Psoas muscle (tissue), 8 donors: ENCODE results near the gene ELK4. TPM values are rescaled to one million over a fixed set of nuclear protein-coding genes. Genes with fewer than 3 reads are reported as not detected.

Experiments
- ATAC-seq, 4 donors: fragments of 200-7000 bp; cut with Tn5 transposase; one replicate each; pipeline ENCODE4 v1.9.1; 2020; ENCODE audit warnings: moderate library complexity in 3 of 4, mild to moderate bottlenecking in 2 of 4
- DNase-seq, 2 donors: peaks; one replicate each; pipeline ENCODE4 v3.0.0-alpha.2; 2020
- H3K27ac ChIP-seq: fragments of 200-600 bp; one replicate; pipeline ENCODE4 v1.8.0; 2022
- H3K27me3 ChIP-seq, 3 donors: fragments of 200-600 bp in 1 of 3; one replicate each; pipeline versions ENCODE4 v1.6.1 to v1.8.0; 2013 to 2022; ENCODE audit warnings: low read length in 2 of 3, mild to moderate bottlenecking in 2 of 3, moderate library complexity in 1 of 3; ENCODE audit not compliant: insufficient read depth in 3 of 3
- H3K36me3 ChIP-seq, 2 donors: fragments of 200-600 bp in 1 of 2; one replicate each; pipeline versions ENCODE4 v1.6.1 to v1.8.0; 2013 to 2022; ENCODE audit warnings: low read depth in 1 of 2, mild to moderate bottlenecking in 1 of 2, moderate library complexity in 1 of 2; ENCODE audit not compliant: insufficient read depth in 1 of 2
- H3K4me1 ChIP-seq: fragments of 200-600 bp; one replicate; pipeline ENCODE4 v1.8.0; 2022
- H3K4me3 ChIP-seq: fragments of 200-600 bp; one replicate; pipeline ENCODE4 v1.8.0; 2022; ENCODE audit warnings: mild to moderate bottlenecking
- H3K9me3 ChIP-seq: fragments of 200-600 bp; one replicate; pipeline ENCODE4 v1.8.0; 2022
- CTCF ChIP-seq: fragments of 200-600 bp; IDR thresholded peaks from one replicate; pipeline ENCODE4 v1.8.0; 2022; ENCODE audit warnings: antibody characterized with exemption
- WGBS, 3 donors: extraction: QIAGEN DNeasy Blood & Tissue Kit; methylation state at CpG; one replicate each; pipeline versions ENCODE4 v1.1.6 to v1.1.7; 2013; 5-methylcytosine and 5-hydroxymethylcytosine counted together
- intact Hi-C, 2 donors: fragments of 100-400 bp; cut with DNase I; formaldehyde crosslinking; loops; one replicate each; pipeline versions ENCODE4 v1.11.0 to v1.14.2; 2022
- polyA plus RNA-seq, 3 donors: library from polyadenylated mRNA; stranded (reverse); fragments of 200-250 nt; gene quantifications; one replicate each; pipeline ENCODE4 v1.2.3, GENCODE V29; 2013
- total RNA-seq, 4 donors: library from RNA; stranded (reverse); fragmentation: NEBNext Ultra II Directional in 2 of 4; extraction: Animal tissue kit (Norgen Biotek cat#: 25700) in 2 of 4; gene quantifications; one replicate each; pipeline versions ENCODE4 v1.2.1 to v1.2.4, GENCODE V29; 2021 to 2023
- donor health status: healthy with polysubstance abuse.
- donor health status: DM: no; HTN: no; CAD: no; lungs with moderate emphysema.
- donor health status: Bipolar disorder and iron deficiency.
- donor health status: healthy.
- donor health status: DM: yes; HTN: yes; CAD: no.
- donor health status: DM: no; HTN: no; CAD: no.
- donor health status: DM: no; HTN: no; CAD: no.
- donor health status: DM: yes; HTN: yes; CAD: no.

Gene ELK4
- total and polyA plus RNA-seq, 7 donors: 5.5 to 67.8 (median 34.4) TPM

DNA sequence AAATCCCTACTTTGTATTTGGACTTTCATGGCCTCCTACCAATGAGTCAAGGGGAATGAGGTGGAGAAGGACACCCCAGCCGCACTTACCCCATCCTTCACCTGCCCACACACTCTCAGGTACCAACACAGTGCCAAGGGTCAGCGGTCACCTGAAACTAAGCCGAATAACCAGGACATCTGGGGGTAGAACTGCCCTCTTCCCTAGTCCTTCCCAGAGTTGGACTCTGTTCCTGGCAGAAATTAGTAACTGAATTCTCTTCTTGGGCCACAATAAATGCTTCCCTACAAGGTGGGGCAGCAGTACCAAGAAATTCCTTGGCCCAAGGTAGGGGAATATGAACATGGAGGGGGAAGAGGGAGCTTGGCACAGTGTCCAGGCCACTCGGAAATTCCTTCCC, 41.2 kb upstream of the ELK4 start:
- no peak overlapping the region for H3K4me3 ChIP-seq
- H3K4me1 ChIP-seq: no peaks in the 10 kb centered on the region
- no peak for DNase-seq
- 59 to 73% (median 59%) methylated on average over 4 of the region's 4 CpGs for WGBS, 3 donors
- H3K27me3 ChIP-seq: no peaks in the 10 kb centered on the region
- H3K36me3 ChIP-seq: no peaks in the 10 kb centered on the region
- H3K9me3 ChIP-seq: no peaks in the 10 kb centered on the region
- no peak for ATAC-seq
- intact Hi-C loops: no loop called here
- H3K27ac ChIP-seq: no peak overlapping the region
- TF ChIP-seq CTCF: no peak

GRCh38 chr1:205672395-205672889, 40.6 kb upstream of the ELK4 start:
- no peaks in the 10 kb centered on the region for H3K4me1 ChIP-seq
- no peak overlapping the region for H3K27ac ChIP-seq
- TF ChIP-seq CTCF: no peak
- H3K9me3 ChIP-seq: no peaks in the 10 kb centered on the region
- H3K36me3 ChIP-seq: no peaks in the 10 kb centered on the region
- intact Hi-C loops: no loop called here
- no peak for DNase-seq
- no peaks in the 10 kb centered on the region for H3K27me3 ChIP-seq
- no peak overlapping the region for H3K4me3 ChIP-seq
- 76 to 77% (median 77%) methylated on average over 11 of the region's 11 CpGs for whole genome bisulfite sequencing, 3 donors
- ATAC-seq: no peak

DNA sequence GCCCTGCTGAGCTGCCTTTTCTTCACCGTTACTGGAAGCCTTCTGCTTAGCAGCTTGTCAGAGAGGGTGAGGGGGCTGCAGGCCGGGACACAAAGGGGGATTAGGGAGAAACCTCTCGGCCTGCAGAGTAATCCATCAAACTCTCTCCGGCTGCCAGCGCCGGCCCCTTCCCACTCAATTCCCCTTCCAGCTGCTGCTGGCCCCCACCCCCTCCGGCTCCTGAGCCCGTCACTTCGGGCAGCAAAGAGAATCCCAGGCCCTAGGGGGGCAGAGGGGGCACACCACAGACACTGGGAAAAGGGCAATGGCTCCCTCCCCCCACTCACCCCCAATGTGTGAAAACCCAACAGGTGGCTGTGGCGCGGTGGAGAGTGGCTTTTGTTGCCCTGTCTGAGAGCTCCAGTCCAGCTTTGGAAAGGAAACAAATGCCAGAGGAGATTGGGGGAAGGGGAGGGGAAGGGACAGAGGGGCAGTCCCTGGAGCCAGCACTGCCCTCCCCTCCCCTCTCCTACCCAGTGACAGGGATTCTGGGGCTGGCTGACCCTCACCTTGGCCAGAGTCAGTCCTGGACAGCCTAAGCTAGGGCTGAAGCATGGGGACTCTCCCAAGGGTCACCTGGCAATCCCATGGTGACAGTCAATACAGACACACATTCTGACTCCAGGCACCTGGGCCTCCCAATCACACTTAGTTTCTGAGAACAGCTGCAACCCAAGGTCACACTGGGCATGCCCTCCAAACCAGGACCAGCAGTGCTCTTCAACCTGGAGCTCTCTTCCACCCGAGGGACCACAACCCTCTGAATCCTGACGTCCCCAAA, 39.0 kb upstream of the ELK4 start:
- ATAC-seq: peak; percentile 28 to 52 (median 32)
- Histone ChIP-seq H3K4me1 (no peaks in the 10 kb centered on the region), H3K27me3 (no peaks in the 10 kb centered on the region), H3K36me3 (no peaks in the 10 kb centered on the region), H3K4me3 (no peak overlapping the region), H3K27ac (no peak overlapping the region), H3K9me3 (no peaks in the 10 kb centered on the region)
- intact Hi-C loops: no loop called here
- no peak for TF ChIP-seq CTCF
- DNase-seq: no peak
- WGBS, 3 donors: 38 to 48% (median 38%) methylated on average over 12 to 13 of the region's 13 CpGs

DNA sequence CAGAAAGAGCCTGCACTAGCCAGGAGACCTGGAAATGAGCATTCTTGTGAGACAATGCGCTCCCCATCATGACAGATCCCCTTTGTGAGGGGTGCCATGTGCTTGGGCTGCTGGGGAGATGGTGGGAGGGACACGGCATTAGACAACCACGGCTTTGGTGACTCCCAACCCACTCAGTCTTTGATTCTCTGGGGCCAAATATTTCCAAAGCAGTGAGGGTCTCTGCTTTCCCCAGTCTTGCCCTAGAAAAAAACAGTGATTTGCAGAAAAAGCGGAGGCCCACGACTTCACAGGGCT, 38.3 kb upstream of the ELK4 start:
- Histone ChIP-seq H3K9me3 (no peaks in the 10 kb centered on the region), H3K36me3 (no peaks in the 10 kb centered on the region), H3K4me1 (no peaks in the 10 kb centered on the region), H3K4me3 (no peak overlapping the region), H3K27me3 (no peaks in the 10 kb centered on the region), H3K27ac (no peak overlapping the region)
- intact Hi-C loops: no loop called here
- no peak for ATAC-seq
- no peak for DNase-seq
- TF ChIP-seq CTCF: no peak
- WGBS, 3 donors: 75 to 81% (median 77%) methylated on average over 5 of the region's 5 CpGs
